GM21447 (cell line): ENCODE results near the gene FBN3.
"Not testable (repeated sequence)": the region's sequence is repeated elsewhere in the genome, so short reads cannot be mapped to it uniquely, and the experiment has no call there.

ENCODE experiments used
- ATAC-seq: cut with Tn5 transposase; IDR thresholded peaks from one replicate; pipeline ENCODE4 v1.9.1; 2021; ENCODE audit not compliant: unreplicated experiment

Gene FBN3

DNA sequence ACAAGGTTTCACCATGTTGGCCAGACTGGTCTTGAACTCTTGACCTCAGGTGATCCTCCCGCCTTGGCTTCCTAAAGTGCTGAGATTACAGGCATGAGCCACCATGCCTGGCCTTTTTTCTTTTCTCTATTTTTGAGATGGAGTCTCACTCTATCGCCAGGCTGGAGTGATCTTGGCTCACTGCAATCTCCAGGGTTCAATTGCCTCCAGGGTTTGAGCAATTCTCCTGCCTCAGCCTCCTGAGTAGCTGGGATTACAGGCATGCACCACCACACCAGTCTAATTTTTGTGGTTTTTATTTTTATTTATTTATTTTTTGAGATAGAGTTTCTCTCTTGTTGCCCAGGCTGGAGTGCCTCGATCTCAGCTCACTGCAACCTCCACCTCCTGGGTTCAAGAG is 125.1 kb downstream of the FBN3 start:
- ATAC-seq, result not testable (repeated sequence)

DNA sequence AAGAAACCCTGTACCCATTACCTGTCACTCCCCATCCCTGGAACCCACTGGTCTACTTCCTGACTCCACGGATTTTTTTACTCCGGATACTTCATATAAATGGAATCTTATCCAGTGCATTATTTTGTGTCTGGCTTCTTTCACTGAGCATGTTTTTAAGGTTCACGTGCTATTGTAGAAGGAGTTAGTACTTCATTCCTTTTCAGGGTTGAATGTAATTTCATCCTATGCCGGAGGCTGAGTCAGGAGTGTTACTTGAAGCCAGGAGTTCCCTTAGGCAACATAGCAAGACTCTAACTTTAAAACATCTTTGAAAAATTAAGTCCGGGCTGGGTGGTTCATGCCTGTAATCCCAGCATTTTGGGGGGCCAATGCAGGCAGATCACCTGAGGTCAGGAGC is 126.0 kb downstream of the FBN3 start:
- ATAC-seq, result no peak

DNA sequence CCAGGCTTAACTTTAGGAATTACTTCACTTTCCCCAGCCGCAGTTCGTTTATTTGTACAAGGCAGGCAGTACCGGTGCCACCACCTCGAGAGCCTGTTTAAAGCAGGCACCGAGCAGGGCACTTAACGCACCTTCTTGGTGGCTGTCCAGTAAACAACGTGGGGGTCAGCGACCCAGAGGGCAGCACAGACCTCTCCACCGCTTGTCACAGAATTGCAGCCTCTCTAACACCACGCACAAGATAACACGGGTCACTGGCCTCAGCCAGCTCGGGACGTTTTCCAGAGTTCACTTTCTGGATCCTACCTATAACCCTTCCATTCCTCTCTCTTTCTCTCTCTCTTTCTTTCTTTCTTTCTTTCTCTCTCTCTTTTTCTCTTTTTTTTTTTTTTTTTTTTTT is 127.1 kb downstream of the FBN3 start:
- no peak for ATAC-seq

DNA sequence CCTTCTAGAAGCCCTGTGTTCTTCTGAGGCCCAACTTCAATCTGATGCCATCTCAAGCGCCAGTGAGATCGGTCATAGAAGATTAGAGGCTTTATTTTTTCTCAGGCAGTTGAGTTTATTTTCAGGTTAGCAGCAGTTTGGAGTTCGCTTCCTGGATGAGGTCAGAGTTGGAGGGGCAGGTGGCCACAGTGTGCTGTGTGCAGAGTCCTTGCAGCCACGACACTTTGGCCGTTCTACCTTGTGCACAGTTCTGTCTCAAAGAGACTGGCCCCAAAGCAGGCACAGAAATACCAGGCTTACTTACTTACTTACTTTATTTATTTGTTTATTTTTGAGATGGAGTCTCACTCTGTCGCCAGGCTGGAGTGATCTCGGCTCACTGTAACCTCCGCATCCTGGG is 128.0 kb downstream of the FBN3 start:
- ATAC-seq, result no peak

DNA sequence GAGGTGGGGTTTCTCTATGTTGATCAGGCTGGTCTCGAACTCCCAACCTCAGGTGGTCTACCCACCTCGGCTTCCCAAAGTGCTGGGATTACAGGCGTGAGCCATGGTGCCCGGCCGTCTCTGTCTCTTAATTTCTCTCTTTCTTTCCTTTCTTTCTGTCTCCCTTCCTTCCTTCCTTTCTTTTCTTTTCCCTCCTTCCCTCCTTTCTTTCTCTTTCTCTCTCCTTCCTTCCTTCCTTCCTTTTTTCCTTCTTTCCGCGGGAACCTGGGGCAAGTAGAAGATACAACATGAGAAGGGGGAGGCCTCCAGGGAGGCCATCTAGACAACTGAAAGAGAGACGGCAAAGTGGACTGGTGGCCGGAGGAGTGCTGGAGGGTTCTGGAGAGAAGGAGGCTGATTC is 128.7 kb downstream of the FBN3 start:
- ATAC-seq, result no peak

DNA sequence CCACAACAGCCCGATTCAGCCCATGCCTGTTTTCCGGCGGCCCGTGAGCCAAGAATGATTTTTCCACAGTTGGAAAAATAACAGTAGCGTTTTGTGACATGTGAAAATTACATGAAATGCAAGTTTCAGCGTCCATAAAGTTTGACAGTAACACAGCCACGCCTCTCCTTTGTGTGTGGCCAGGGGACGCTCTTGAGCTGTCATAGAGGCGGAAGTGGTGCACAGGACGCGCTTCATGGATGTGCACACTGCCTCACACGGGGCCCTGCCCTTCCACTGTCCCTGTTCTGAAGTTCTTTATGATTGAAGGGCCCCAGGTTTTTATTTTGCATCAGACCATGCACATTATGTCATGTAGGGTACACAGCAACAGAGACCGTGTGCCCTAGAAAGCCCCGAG is 131.6 kb downstream of the FBN3 start:
- ATAC-seq, result no peak
